ENCODE results near the gene SUPT20H.

- TF ChIP-seq, protein P1, sequence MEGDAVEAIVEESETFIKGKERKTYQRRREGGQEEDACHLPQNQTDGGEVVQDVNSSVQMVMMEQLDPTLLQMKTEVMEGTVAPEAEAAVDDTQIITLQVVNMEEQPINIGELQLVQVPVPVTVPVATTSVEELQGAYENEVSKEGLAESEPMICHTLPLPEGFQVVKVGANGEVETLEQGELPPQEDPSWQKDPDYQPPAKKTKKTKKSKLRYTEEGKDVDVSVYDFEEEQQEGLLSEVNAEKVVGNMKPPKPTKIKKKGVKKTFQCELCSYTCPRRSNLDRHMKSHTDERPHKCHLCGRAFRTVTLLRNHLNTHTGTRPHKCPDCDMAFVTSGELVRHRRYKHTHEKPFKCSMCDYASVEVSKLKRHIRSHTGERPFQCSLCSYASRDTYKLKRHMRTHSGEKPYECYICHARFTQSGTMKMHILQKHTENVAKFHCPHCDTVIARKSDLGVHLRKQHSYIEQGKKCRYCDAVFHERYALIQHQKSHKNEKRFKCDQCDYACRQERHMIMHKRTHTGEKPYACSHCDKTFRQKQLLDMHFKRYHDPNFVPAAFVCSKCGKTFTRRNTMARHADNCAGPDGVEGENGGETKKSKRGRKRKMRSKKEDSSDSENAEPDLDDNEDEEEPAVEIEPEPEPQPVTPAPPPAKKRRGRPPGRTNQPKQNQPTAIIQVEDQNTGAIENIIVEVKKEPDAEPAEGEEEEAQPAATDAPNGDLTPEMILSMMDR (IDR thresholded peaks at IDR 0.05; ENCODE audit: low read length) = no peak
- TF ChIP-seq EZH2 (IDR thresholded peaks at IDR 0.05; ENCODE audit: borderline replicate concordance, low read length) = no peak
Observed at GRCh38 chr13:37090912-37091311, 31.4 kb upstream of the SUPT20H start.

All from OCI-LY1 (cell line).